B cell (primary cell): ENCODE results near the gene BAZ2A.

Experiments
- CTCF ChIP-seq: fragments of 200-600 bp; IDR thresholded peaks from one replicate; pipeline ENCODE4 v1.8.0; 2022; ENCODE audit warnings: antibody characterized with exemption, mild to moderate bottlenecking
- EZH2 ChIP-seq: IDR thresholded peaks from 2 replicates; pipeline ENCODE4 v1.6.1; 2012; ENCODE audit warnings: borderline replicate concordance, low read depth, mild to moderate bottlenecking, moderate library complexity, low read length; ENCODE audit not compliant: insufficient read depth, poor library complexity, severe bottlenecking

GRCh38 chr12:56634242-56634836, 4.2 kb upstream of the BAZ2A start:
- TF ChIP-seq CTCF, result no peak
- no peak for TF ChIP-seq EZH2
